OCI-LY3 (cell line): Measurements from ENCODE around the gene SPATS2L.

Source experiments
- H2AFZ ChIP-seq: fragments of 200-600, 300-600 bp; shearing (Covaris generic); 2 replicates; pipeline ENCODE4 v1.6.0; 2014; ENCODE audit warnings: antibody characterized with exemption, low read depth, low read length
- H3K27ac ChIP-seq: fragments of 200-600, 300-600 bp; sonication (generic); 2 replicates; pipeline ENCODE4 v1.5.1; 2014; ENCODE audit warnings: mild to moderate bottlenecking, low read length, moderate library complexity, mixed read lengths
- H3K27me3 ChIP-seq: fragments of 200-600, 300-600 bp; sonication (generic); 2 replicates; pipeline ENCODE4 v1.6.1; 2014; ENCODE audit warnings: low read depth, low read length, mixed read lengths
- H3K36me3 ChIP-seq: fragments of 200-600, 300-600 bp; sonication (generic); replicated peaks from 2 replicates; pipeline ENCODE3; 2014; ENCODE audit warnings: low read depth, low read length, mixed read lengths
- H3K4me1 ChIP-seq: fragments of 300-600, 200-600 bp; sonication (generic); 2 replicates; pipeline ENCODE4 v1.6.1; 2014; ENCODE audit warnings: low read length, mixed read lengths
- H3K4me2 ChIP-seq: fragments of 200-600, 300-600 bp; sonication (generic); 2 replicates; pipeline ENCODE4 v1.6.1; 2014; ENCODE audit warnings: low read length, mixed read lengths
- H3K4me3 ChIP-seq: fragments of 300-600, 200-600 bp; sonication (generic); 2 replicates; pipeline ENCODE4 v1.5.1; 2014; ENCODE audit warnings: antibody characterized with exemption, mild to moderate bottlenecking, low read length, moderate library complexity
- H3K79me2 ChIP-seq: fragments of 300-600, 200-600 bp; shearing (Covaris generic); 2 replicates; pipeline ENCODE4 v1.6.1; 2014; ENCODE audit warnings: mild to moderate bottlenecking, low read length, mixed read lengths
- H3K9ac ChIP-seq: fragments of 300-600, 200-600 bp; shearing (Covaris generic); 2 replicates; pipeline ENCODE4 v1.6.0; 2014; ENCODE audit warnings: mild to moderate bottlenecking, low read length, moderate library complexity
- H3K9me3 ChIP-seq: fragments of 200-600, 300-600 bp; shearing (Covaris generic); 2 replicates; pipeline ENCODE4 v1.6.1; 2014; ENCODE audit warnings: low read length, mixed read lengths; ENCODE audit not compliant: insufficient read depth
- H4K20me1 ChIP-seq: fragments of 200-600, 300-600 bp; sonication (generic); 2 replicates; pipeline ENCODE4 v1.6.1; 2016; ENCODE audit warnings: low read length, mixed read lengths; ENCODE audit not compliant: insufficient read depth
- EZH2phosphoT487 ChIP-seq: fragments of 200-600 bp; shearing (Covaris generic); IDR thresholded peaks from 2 replicates; pipeline ENCODE4 v1.6.1; 2018; ENCODE audit warnings: antibody characterized with exemption, mixed run types, low read depth
- TF ChIP-seq, protein P1 (sequence below): fragments of 200-600, 300-600 bp; sonication (generic); IDR thresholded peaks from 2 replicates; pipeline ENCODE4 v1.5.1; 2014; ENCODE audit warnings: antibody characterized with exemption, low read length, low read depth

The SPATS2L gene

DNA sequence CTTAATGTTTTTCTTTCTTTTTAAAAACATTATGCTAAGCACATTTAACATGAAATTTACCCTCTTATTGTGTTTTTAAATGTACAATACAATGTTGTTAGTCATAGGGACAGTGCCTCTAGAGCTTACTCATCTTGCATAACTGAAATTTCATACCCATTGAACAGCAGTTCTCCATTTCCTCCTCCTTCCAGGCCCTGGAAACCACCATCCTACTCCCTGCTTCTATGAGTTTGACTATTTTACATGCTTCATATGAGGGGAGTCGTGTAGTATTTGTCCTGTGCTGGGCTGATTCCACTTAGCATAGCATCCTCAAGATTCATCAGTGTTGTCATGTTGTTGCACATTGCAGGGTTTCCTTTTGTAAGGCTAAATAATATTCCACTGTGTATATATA, 92.6 kb downstream of the SPATS2L start:
- Histone ChIP-seq H3K36me3 (no peaks in the 10 kb centered on the region), H3K4me3 (no peak overlapping the region), H3K27me3 (0 out of 2 replicates have a peak, but pooled peaks cover 9% of the 10 kb centered on the region), H3K9me3 (no peaks in the 10 kb centered on the region), H3K4me1 (peaks cover 3% of the 10 kb centered on the region; the same call in 1 of the 2 replicates), H3K27ac (no peak overlapping the region), H4K20me1 (no peaks in the 10 kb centered on the region), H3K79me2 (no peaks in the 10 kb centered on the region), H3K9ac (no peak overlapping the region), H3K4me2 (no peak overlapping the region), H2AFZ (no peak overlapping the region)
- TF ChIP-seq EZH2phosphoT487: no peak
- TF ChIP-seq, protein P1, sequence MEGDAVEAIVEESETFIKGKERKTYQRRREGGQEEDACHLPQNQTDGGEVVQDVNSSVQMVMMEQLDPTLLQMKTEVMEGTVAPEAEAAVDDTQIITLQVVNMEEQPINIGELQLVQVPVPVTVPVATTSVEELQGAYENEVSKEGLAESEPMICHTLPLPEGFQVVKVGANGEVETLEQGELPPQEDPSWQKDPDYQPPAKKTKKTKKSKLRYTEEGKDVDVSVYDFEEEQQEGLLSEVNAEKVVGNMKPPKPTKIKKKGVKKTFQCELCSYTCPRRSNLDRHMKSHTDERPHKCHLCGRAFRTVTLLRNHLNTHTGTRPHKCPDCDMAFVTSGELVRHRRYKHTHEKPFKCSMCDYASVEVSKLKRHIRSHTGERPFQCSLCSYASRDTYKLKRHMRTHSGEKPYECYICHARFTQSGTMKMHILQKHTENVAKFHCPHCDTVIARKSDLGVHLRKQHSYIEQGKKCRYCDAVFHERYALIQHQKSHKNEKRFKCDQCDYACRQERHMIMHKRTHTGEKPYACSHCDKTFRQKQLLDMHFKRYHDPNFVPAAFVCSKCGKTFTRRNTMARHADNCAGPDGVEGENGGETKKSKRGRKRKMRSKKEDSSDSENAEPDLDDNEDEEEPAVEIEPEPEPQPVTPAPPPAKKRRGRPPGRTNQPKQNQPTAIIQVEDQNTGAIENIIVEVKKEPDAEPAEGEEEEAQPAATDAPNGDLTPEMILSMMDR: no peak

DNA sequence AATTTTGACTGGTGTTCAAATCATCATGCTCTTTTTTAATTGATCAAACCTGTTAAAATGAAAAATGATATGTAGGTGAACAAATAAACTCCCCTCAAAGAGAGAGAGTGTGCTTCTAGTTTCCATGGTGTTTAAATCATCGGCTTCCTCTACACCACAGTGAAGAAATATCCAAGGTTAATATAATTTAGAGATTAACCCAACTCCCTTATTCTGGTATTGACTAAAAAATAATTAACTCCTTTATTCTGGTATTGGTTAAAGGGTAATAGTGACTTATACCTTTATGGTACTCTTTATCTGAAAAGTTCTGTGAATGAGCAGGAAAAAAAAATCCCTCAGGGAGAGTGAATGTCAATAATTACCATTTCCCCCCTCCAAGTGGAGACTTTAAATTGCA, 93.1 kb downstream of the SPATS2L start:
- H3K27me3 ChIP-seq: 0 out of 2 replicates have a peak, but pooled peaks cover 9% of the 10 kb centered on the region
- no peaks in the 10 kb centered on the region for H3K79me2 ChIP-seq
- H3K36me3 ChIP-seq: no peaks in the 10 kb centered on the region
- H3K4me3 ChIP-seq: no peak overlapping the region
- no peak overlapping the region for H3K4me2 ChIP-seq
- H2AFZ ChIP-seq: no peak overlapping the region
- H3K9ac ChIP-seq: no peak overlapping the region
- H3K4me1 ChIP-seq: peaks cover 3% of the 10 kb centered on the region; the same call in 1 of the 2 replicates
- H3K27ac ChIP-seq: no peak overlapping the region
- no peaks in the 10 kb centered on the region for H4K20me1 ChIP-seq
- TF ChIP-seq, protein P1: no peak
- TF ChIP-seq EZH2phosphoT487: no peak
- no peaks in the 10 kb centered on the region for H3K9me3 ChIP-seq

DNA sequence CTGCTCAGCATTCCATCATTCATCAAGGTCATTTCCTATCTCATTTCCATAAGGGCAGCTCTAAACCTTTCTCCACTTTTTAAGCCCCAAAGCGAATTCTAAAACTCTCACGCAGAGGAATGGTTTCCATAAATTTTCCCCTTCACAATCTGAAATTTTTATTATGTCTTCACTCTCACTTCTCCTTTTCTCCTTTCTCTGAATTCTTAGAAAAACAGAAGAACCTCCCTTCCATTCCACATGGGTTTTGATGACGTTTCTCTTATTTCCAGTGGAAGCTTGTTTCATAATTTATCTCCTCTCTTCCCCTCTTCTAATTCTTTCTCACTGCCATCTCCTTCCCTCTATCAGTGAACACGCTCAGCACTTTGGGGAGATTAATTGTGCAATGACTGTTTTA, 97.3 kb downstream of the SPATS2L start:
- no peaks in the 10 kb centered on the region for H3K36me3 ChIP-seq
- no peaks in the 10 kb centered on the region for H4K20me1 ChIP-seq
- H3K9ac ChIP-seq: no peak overlapping the region
- peaks cover 24% of the 10 kb centered on the region for H3K27me3 ChIP-seq
- H3K79me2 ChIP-seq: no peaks in the 10 kb centered on the region
- H3K9me3 ChIP-seq: no peaks in the 10 kb centered on the region
- H3K4me3 ChIP-seq: no peak overlapping the region
- TF ChIP-seq, protein P1: no peak
- TF ChIP-seq EZH2phosphoT487: no peak
- no peak overlapping the region for H2AFZ ChIP-seq
- H3K4me2 ChIP-seq: no peak overlapping the region
- H3K27ac ChIP-seq: no peak overlapping the region
- no peaks in the 10 kb centered on the region for H3K4me1 ChIP-seq

DNA sequence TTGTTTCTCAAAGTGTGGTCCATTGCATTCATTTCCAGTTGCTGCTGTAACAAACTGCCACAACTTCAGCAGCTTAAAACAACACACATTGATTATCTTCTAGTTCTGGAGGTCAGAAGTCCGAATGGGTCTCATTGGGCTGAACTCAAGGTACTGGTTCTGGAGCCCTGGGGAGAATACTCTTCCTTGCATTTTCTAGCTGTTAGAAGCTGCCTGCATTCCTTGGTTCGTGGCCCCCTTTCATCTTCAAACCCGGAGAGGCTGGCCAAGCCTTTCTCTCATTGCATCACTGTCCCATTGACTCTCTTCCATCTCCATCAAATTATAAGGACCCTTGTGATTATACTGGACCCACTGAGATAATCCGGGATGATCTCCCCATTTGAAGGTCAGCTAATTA, 98.1 kb downstream of the SPATS2L start:
- no peaks in the 10 kb centered on the region for H3K4me1 ChIP-seq
- no peak overlapping the region for H3K27ac ChIP-seq
- no peak overlapping the region for H3K9ac ChIP-seq

More for the DNA sequence above, 98.1 kb downstream of the SPATS2L start:
- no peaks in the 10 kb centered on the region for H4K20me1 ChIP-seq
- H3K9me3 ChIP-seq: no peaks in the 10 kb centered on the region
- H3K27me3 ChIP-seq: peaks cover 20% of the 10 kb centered on the region
- H3K4me3 ChIP-seq: no peak overlapping the region
- H3K36me3 ChIP-seq: no peaks in the 10 kb centered on the region
- no peaks in the 10 kb centered on the region for H3K79me2 ChIP-seq
- no peak for TF ChIP-seq EZH2phosphoT487
- H3K4me2 ChIP-seq: no peak overlapping the region
- H2AFZ ChIP-seq: no peak overlapping the region
